ENCODE data around the gene OR7D2. TPM values are rescaled to one million over a fixed set of nuclear protein-coding genes. Genes with fewer than 3 reads are reported as not detected.
"Not testable (repeated sequence)": the region's sequence is repeated elsewhere in the genome, so short reads cannot be mapped to it uniquely, and the experiment has no call there.

The OR7D2 gene
- total RNA-seq, 1 experiment from 2014 or later = not detected

DNA sequence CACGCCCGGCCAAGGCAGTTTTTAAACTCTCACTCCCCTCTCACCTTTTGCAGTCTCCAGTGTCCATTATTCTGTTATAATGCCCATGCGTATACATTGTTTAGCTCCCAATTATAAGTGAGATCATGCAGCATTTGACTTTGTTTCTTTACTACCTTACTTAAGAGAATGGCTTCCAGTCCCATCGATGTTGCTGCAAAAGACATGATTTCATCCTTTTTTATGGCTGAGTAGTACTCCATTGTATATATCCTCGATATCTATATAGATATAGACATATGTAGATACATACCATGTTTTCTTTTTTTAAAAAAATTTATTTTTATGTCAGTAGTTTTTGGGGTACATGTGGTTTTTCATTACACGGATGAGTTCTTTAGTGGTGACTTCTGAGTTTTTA, 8.4 kb downstream of the OR7D2 start:
- in situ Hi-C loops (cut with HindIII; ENCODE audit: low pct_unique_long_range_greater_than_20kb, low sequenced_read_pairs) = no loop called here
- no peak for DNase-seq (ENCODE audit: low read depth)

DNA sequence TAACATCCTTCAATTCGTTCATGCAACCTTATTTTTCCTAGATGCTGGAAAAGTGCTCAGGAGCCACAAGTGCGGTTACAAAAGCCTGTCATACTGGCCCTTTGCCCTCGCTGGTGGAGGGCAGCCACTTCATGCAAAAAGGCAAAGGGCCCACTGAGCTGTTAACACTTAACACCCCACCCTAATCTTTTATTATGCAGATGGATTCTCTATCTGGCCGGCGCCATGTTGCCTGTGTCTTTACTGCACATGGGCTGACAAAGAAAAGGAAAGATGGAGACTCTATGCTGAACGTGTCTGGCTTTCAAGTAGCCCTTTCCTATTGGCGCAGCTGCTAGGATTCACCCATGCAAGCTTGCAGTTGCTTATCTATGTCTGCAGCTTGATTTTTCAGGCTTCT, 10.8 kb downstream of the OR7D2 start:
- in situ Hi-C loops (cut with HindIII; ENCODE audit: low pct_unique_long_range_greater_than_20kb, low sequenced_read_pairs) = no loop called here
- no peak for DNase-seq (ENCODE audit: low read depth)

GRCh38 chr19:9198044-9198443, 19.3 kb downstream of the OR7D2 start:
- in situ Hi-C loops (cut with HindIII; ENCODE audit: low pct_unique_long_range_greater_than_20kb, low sequenced_read_pairs); DNase-seq (ENCODE audit: low read depth): not testable (repeated sequence)

GRCh38 chr19:9205501-9206113, 26.8 kb downstream of the OR7D2 start:
- DNase-seq (ENCODE audit: low read depth) = peak; percentile 19
- in situ Hi-C loops (cut with HindIII; ENCODE audit: low pct_unique_long_range_greater_than_20kb, low sequenced_read_pairs) = no loop called here

DNA sequence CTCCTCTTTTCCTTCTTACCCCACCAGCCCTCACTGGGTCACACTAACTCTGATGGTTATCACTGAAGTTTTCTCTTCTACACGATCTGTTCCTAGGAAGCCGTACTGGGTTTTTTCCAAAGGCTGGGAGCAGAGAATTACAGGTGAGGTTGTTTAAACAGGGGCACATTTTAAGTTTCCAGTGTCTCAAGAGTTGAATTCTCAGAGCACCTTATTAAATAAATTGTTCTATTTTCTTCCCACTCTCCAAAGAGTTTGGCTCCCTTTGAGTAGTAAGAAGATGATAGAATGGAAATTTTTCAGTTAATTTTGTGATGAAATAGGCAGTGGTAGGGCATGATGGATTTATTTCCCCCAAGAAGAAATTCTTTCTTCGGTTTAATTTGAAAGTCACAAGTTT, 40.7 kb downstream of the OR7D2 start, which contains the start of gene OR7D4:
TSS of gene OR7D4 (minus strand) at position 101 of the 400 bp plus-strand sequence. CDS start 4,752 bp downstream, outside the sequence.
- in situ Hi-C loops (cut with HindIII; ENCODE audit: low pct_unique_long_range_greater_than_20kb, low sequenced_read_pairs) = no loop called here
- DNase-seq (ENCODE audit: low read depth) = no peak

Other genes with a start within 250 kb of the OR7D2 start
- gene MUC16, start 168.6 kb upstream of the OR7D2 start, total RNA-seq (2014; rRNA removed; shearing (Covaris generic); ENCODE audit: low replicate concordance) = under 0.01 TPM in 1 of 2 replicates, not detected in the other
- not detected in 2 replicates for gene OR1M1, start 91.9 kb upstream of the OR7D2 start, total RNA-seq (2014; rRNA removed; shearing (Covaris generic); ENCODE audit: low replicate concordance)
- not detected in 2 replicates for gene OR7G2, start 71.5 kb upstream of the OR7D2 start, total RNA-seq (2014; rRNA removed; shearing (Covaris generic); ENCODE audit: low replicate concordance)
- not detected in 2 replicates for gene OR7G1, start 63.2 kb upstream of the OR7D2 start, total RNA-seq (2014; rRNA removed; shearing (Covaris generic); ENCODE audit: low replicate concordance)
- gene OR7G3, start 52.0 kb upstream of the OR7D2 start, total RNA-seq (2014; rRNA removed; shearing (Covaris generic); ENCODE audit: low replicate concordance) = not detected in 2 replicates
- 7.1 and 16.2 TPM in 2 replicates for gene ZNF317, start 38.6 kb upstream of the OR7D2 start, total RNA-seq (2014; rRNA removed; shearing (Covaris generic); ENCODE audit: low replicate concordance)
- gene OR7D4, start 40.6 kb downstream of the OR7D2 start, total RNA-seq (2014; rRNA removed; shearing (Covaris generic); ENCODE audit: low replicate concordance) = not detected in 2 replicates
- gene OR7E24, start 72.0 kb downstream of the OR7D2 start, total RNA-seq (2014; rRNA removed; shearing (Covaris generic); ENCODE audit: low replicate concordance) = not detected in 2 replicates
- 0.96 and 8.6 TPM in 2 replicates for gene ZNF699, start 130.9 kb downstream of the OR7D2 start, total RNA-seq (2014; rRNA removed; shearing (Covaris generic); ENCODE audit: low replicate concordance)
- 3.9 and 4.6 TPM in 2 replicates for gene ZNF559, start 145.2 kb downstream of the OR7D2 start, total RNA-seq (2014; rRNA removed; shearing (Covaris generic); ENCODE audit: low replicate concordance)
- gene ZNF177, start 184.0 kb downstream of the OR7D2 start, total RNA-seq (2014; rRNA removed; shearing (Covaris generic); ENCODE audit: low replicate concordance) = 0.17 TPM in 1 of 2 replicates, not detected in the other

All from Caki2 (cell line).